22Rv1 (cell line): ENCODE results near the gene GDPGP1.
"Not testable (repeated sequence)": the region's sequence is repeated elsewhere in the genome, so short reads cannot be mapped to it uniquely, and the experiment has no call there.

ENCODE experiments used
- H3K27ac ChIP-seq: fragments of 450-650 bp; 2 replicates; pipeline ENCODE4 v1.5.1; 2017
- CTCF ChIP-seq: fragments of 450-650 bp; IDR thresholded peaks from 2 replicates; pipeline ENCODE4 v1.5.1; 2017; ENCODE audit warnings: mild to moderate bottlenecking
- ZFX ChIP-seq: fragments of 450-650 bp; IDR thresholded peaks from 2 replicates; pipeline ENCODE4 v1.6.1; 2017; ENCODE audit warnings: antibody characterized with exemption, borderline replicate concordance

The GDPGP1 gene, protein sequence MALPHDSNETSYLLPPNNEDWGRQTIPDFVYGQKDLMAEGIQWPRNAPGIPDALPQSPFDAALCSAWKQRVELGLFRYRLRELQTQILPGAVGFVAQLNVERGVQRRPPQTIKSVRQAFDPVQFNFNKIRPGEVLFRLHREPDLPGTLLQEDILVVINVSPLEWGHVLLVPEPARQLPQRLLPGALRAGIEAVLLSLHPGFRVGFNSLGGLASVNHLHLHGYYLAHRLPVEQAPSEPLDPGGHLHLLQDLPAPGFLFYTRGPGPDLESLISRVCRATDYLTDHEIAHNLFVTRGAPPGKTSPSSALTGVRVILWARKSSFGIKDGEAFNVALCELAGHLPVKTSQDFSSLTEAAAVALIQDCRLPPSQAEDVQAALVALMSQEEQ

DNA sequence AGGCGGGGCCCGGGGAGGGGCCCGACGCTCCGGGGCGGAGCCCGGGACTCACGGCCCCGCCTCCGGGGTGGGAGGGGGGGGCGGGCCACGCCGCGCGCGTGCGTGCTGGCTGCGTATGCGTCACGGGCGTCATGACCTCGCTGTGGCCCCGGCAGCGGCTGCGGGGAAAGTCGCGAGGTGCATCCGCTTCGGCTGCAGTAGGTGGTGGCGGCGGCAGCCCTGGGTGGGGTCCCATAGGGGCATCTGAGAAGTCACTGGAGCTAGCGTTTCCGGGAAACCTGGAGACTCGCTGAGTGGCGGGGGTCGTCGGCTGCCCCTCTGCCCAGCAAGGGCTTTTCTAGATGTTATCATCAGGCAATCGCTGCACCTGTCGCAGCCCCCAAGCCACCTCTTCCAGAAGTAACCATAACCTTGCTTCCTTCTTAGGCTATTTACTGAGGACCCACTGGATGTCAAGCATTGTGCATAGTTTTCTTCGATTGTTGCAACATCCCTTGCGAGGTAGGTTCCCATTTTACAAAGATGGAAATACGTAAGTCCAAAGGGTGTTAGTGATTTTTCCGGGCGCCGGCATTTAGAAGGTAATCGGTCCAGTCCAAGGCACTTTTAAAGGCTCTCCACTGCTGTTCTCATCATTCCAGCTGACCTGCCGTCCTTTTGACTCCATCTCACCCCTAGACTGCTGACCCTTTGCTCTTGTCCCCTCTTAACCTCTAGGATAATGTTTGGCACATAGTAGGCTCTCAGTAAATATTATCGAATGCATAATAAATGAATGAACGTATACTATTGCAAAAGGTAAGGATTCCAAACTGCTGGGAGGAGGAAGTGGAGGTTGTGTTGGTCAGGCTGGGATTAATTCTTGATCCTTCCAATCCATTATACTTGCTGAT is at the start of gene GDPGP1:
GDPGP1 (plus strand) TSS at position 114 of the 893 bp plus-strand sequence. CDS start 6,700 bp downstream, outside the sequence.
- H3K27ac ChIP-seq: peak within 1 kb of the TSS; percentile 86

DNA sequence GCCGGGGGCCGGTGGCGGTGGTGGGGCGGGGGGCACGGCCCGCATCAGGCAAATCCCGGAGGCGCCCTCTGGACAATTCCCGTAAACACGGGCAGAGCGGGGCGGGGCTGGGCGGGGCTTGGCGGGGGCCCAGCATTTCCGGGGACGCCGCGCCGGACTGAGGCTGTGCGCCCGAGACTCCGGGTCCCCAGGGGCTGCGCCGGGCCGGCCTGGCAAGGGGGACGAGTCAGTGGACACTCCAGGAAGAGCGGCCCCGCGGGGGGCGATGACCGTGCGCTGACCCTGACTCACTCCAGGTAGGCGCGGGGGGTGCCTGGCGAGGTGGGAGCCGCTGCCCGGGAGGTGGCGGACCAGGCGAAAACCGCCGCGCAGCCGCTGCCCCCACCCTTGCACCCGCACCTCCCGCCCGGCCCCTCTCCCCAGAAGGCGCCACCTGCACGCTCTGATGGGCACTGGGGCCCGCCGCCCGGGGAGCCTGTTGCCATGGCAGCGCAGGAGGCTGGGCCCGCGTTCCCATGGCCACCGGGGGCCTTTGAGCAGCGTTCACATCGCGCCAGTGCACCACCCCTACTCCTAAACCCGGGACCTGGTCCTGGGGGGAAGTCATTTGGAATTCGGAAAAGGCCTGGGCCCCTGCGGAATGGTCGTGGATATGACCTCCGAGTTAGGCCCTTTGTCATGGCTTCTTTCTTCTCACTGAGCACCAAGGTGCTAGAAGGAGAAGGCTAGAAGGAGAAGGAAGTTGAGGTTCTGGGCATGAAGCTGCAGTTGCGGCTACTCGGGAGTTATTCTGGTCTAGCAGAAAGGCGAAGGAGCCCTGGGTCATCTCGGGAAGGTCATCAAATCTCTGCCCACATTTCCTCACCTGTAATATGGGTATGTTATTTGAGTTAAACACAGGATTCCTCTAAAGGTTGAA is 49.0 kb upstream of the GDPGP1 start:
- TF ChIP-seq CTCF (no peak), ZFX (no peak)
- H3K27ac ChIP-seq: peak overlapping the region; percentile 76

More for the DNA sequence above, at the start of gene GDPGP1:
- no peak for TF ChIP-seq ZFX
- TF ChIP-seq CTCF: no peak

DNA sequence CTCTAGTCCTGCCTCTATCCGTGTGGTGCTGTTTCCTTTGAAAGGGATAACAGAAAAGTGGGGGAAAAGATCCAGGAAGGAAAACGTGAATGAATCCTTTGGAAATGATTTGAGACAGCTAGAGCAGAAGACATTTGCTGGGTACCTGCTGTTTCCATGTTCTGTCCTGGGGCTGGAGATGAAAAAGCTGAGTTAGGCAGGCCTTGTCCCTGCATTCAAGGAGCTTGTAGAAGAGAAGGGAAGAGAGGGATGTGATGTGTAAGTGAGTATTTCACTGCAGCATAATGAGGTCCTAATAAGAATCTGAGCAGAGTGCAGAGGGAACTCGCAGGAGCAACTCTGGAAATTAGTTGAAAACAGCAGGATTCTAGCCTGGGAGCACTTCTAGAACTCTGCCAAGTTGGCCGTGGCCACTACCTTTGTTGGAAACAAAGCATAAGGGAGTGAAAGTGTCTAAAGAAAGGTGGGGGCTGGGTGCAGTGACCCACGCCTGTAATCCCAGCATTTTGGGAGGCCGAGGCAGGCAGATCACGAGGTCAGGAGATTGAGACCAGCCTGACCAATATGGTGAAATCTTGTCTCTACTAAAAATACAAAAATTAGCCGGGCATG is 46.6 kb upstream of the GDPGP1 start:
- TF ChIP-seq CTCF (no peak), ZFX (no peak)
- no peak overlapping the region for H3K27ac ChIP-seq

- H3K27ac ChIP-seq: not testable (repeated sequence)
Measured at GRCh38 chr15:90188065-90188464, 45.9 kb upstream of the GDPGP1 start.

DNA sequence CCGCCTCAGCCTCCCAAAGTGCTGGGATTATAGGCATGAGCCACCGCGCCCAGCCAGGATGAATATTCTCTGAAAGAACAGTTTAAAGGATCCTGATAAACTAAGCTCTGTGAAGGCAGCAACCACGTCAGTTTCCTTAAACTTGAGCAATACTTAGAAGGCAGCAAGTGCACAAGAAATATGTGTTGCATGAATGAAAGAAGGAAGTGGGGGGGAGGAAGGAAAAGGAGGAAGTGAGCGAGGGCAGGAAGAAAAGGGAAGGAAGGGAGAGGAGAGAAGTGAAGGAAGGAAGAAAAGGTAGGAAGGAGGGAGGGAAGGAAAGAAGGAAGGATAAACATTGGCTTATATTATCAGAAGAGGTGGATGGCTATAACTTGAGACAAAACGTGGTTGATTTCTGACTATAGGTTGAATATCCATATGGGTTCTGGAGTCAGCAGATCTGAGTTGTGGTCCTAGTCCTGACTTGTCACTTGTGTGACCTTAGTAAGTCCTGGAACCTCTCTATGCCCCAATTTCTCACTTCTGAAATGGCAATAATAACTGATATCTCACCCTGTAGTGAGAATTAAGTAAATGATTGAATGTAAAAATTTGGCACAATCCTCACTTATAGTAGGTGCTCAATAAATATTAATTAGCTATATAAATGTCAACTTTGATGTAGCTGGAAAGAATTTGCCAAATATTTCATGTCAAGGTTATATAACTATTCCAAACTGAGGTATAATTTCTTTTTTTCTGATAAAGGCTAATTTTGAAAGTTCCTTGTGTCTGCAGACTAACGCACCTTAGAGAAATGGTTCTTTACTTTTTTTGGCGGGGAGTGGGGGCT is 44.9 kb upstream of the GDPGP1 start:
- H3K27ac ChIP-seq: no peak overlapping the region
- TF ChIP-seq ZFX: no peak
- no peak for TF ChIP-seq CTCF

- no peak overlapping the region for H3K27ac ChIP-seq
- TF ChIP-seq ZFX: no peak
Measured at GRCh38 chr15:90189781-90190467, 44.1 kb upstream of the GDPGP1 start.
